Stimulated activated CD8-positive, alpha-beta memory T cell treated with anti-CD3 and anti-CD28 coated beads, Interleukin-15, amount 100 ng/mL, for 24 hours (primary cell): ENCODE results near the gene MOB3B.
A peak's percentile ranks its signal among the peaks of the same experiment; 100 is the strongest.

ENCODE experiments used
- DNase-seq: peaks from one replicate; pipeline ENCODE4 v3.0.0-alpha.2; 2020; ENCODE audit warnings: low read depth

The MOB3B gene

DNA sequence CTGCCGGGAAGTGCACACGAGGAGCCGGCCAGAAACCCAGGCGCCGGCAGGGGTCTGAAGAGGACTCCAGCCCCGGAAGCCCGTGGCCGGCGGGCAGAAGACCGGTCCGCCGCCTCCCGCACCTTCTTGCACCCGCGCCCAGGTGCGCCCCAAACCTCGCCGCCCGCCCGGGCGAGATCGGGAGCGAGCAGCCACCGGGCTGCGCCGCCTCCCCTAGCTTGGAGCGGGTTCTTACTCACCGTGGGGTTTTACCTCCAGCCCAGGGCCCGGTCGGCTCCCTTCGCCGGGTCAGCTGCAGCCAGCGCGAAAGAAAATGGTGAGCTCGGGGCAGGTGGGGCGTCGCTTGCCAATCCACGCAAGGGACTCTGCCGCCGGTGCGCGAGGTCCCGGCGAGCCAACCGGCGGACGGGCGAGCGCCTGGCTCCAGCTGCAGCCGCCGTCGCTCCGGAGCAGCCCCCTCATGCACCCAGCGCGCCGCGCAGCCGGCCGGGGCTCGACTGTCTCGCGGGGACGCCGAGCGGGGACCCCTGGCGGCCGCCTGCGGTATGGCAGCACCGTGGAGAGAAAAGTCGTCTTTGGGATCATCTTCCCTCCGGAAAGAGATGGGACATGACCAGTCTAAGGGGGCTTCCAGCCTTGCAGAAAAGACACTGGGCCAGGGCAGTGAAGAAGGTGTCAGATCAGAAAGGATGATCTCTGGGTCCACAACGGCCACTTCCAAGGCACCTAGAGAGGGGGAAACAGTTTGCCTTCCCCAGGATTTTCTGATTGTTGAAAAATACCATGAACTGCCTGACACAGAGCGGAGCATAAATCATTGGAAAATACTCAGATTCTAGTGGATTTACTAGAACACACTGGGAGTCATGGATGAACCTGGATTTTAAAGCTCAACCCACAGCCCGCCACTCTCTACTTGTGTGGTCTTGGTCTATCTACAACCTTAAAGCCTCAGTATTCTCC is at the start of gene MOB3B:
TSS of gene MOB3B (minus strand) at position 499 of the 963 bp plus-strand sequence. CDS start 74,264 bp downstream, outside the sequence.
- peak; percentile 63 for DNase-seq

DNA sequence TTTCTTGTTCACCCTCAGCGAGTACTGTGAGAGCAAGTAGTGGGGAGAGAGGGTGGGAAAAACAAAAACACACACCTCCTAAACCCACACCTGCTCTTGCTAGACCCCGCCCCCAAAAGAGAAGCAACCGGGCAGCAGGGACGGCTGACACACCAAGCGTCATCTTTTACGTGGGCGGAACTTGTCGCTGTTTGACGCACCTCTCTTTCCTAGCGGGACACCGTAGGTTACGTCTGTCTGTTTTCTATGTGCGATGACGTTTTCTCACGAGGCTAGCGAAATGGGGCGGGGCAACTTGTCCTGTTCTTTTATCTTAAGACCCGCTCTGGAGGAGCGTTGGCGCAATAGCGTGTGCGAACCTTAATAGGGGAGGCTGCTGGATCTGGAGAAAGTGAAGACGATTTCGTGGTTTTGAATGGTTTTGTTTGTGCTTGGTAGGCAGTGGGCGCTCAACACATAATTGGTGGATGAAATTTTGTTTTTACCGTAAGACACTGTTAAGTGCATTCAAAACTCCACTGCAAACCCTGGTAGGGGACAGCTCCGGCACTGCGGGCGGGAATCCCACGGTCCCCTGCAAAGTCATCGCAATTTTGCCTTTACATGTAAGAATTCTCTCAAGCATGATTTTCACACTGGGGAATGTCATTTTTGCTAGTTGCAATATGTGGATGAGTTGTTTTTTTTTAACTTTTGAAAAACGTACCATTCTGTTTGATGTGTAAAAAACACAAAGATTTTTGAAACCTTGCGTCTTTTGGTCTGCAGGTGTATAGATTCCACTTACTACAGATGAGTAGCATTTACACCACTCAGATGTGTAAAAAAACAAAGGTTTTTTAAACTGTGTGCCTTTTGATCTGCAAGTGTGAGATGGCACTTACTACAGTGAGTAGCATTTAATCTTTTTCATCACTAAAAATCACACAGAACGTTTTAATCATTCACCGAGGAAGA is 44.3 kb upstream of the MOB3B start:
- peak; percentile 70 for DNase-seq

- DNase-seq: peak; percentile 86
These were observed 43.5 kb upstream of the MOB3B start, which contains the start of gene C9orf72 for GRCh38 chr9:27572918-27573633. Gene C9orf72 (minus strand): TSS chr9:27573481. CDS start chr9:27567120, 6,361 bp downstream.

DNA sequence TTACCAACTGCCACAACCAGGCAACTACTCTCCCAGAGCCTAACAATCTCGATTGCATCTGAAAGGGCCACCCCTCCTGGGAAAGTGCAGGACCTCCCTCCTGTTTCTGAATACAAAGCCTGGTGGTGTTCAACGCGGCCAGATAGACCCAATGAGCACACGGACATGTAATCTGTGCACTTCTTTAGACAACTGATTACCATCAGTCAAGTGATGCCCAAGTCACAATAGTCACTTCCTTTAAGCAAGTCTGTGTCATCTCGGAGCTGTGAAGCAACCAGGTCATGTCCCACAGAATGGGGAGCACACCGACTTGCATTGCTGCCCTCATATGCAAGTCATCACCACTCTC is 42.9 kb upstream of the MOB3B start:
- DNase-seq: no peak

DNA sequence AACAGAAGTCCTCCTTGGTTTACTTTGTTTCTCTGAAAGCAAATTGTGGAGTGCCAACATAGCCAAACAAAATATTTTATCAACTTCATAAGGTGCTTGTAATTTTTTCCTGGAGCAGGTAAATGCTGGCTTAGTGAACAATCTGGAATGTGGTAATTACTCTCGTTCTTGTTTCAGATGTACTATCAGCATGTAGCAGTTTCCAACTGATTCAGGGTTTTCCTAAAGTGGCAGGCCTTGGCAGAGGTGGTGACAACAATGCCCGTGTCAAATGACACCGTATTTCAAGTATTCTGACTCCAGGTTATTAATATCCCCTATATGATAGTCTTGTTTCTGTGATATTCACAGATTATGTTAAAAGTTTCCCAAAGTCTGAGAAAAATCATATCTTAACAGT is 42.4 kb upstream of the MOB3B start:
- no peak for DNase-seq

DNA sequence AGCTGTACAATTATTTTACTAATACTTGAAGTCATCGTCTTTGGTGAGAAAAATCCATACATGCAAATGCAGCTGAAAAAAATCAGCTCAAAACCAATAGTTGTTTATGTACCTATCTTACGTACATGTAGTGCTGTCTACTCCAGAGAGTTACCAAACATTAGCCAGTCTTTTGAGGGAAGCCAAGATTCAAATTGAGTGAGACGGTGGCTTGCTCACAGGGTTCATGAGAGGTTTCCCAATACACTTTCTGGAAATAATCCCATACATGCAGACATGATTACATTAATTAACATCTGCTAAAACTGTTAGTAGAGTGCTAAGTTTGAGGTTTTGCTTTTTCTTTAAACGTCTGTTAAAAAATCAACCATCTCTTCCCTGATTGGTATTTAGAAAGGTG is 41.4 kb upstream of the MOB3B start:
- no peak for DNase-seq

DNA sequence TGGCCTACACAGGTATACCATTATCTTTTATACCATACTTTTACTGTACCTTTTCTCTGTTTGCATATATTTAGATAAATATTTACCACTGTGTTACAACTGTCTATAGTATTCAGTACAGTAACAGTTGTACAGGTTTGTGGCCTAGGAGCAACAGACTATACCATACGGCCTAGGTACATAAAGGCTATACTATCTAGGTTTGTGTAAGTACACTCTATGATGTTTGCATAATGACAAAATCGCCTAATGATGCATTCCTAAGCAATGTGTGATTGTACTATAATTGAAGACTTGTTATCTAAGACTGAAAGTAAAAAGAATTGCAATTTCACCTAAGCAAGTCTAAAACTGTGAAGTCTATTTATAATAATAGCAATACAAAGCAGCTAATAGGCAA is 39.8 kb upstream of the MOB3B start:
- no peak for DNase-seq

- DNase-seq: no peak
These were observed 36.5 kb upstream of the MOB3B start for GRCh38 chr9:27566118-27566517.

DNA sequence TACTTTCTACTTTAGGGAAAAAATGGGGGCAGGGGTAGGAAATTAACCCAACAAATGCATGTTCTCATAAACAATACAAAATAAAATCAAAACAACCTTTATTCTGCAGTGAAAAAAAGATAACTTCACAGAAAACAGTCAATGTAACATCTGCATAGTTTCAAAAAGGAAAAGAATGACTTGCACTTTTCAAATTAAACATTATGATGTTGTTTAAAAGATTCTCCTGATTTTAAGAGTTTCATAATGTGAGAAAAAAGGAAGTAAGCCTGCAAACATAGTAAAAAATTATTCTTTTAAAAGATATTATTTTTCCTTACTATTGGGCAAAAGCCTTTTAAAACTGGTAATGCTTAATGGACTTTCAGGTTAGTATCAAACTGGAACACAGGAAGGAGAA is 36.1 kb upstream of the MOB3B start:
- no peak for DNase-seq

- DNase-seq: no peak
These were observed 35.1 kb upstream of the MOB3B start for GRCh38 chr9:27564670-27565069.

DNA sequence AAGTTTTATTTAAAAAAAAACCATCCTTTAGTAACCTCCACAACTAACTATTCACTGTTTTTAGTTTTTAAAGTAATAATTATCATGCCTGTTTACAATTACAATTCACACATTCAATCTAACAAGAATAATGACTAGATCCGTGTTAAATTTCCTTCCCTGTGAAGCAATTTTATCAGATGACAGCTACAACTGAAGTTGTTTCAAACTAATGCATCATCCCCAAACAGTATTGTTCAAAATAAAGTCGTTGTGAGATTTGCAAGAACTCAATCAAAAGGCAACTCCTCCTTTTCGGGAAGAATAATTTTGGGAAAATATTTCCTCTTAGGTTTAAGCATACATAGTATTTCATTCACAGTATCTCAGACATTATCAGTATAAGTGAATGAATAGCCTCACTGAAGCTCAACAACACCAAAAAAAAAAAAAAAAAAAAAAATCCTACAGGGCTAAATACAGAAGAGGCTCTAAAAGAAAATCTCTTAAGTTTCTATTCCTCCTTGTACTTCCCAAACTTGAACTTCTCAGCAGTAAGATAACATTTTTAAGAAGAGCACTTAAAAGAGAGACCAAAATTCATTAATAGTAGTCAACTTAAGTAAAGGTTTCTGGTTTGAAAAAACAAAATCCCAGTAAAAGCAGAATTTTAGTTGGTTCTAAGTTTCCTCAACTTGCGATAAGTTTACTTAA is 34.3 kb upstream of the MOB3B start:
- DNase-seq: no peak

DNA sequence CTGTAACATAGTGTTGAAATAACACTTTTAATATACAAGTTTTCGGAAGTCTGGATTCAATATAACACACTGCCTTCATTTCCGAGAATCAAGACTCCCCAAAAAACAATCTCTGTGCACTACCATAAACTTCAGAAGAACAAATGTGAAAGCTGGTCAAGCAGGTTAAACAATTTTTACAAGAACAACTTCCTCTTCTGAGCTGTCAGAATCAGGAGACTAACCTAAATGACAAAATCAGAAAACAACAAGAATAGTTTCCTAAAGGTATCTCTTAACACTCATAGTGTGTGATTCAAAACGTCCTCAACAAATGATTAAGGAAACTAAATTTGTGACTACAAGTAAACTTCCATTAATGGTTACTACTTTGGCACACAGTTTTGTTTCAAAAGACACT is 32.1 kb upstream of the MOB3B start:
- no peak for DNase-seq

GRCh38 chr9:27560457-27560856 is 30.8 kb upstream of the MOB3B start:
- no peak for DNase-seq

GRCh38 chr9:27558307-27558706 is 28.7 kb upstream of the MOB3B start:
- no peak for DNase-seq

- no peak for DNase-seq
These were observed 26.9 kb upstream of the MOB3B start for GRCh38 chr9:27556470-27556869.

DNA sequence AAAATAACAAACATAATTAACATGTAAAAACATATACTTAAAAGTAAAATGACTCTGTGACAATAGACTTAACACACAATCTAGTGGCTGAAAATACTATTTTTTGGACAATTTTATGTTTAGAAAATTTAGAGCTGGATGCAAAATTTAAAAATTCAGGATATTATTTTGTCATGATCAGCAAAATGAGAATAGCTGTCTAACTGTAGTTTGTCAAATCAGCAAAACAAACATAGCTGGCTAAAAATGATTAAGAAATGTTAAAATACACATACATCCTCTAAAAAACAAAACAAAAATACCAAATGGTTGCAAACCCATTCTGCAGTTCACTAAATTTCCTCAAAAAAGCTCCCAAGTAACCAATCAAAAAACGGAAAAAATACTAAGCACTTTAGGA is 25.1 kb upstream of the MOB3B start:
- no peak for DNase-seq

DNA sequence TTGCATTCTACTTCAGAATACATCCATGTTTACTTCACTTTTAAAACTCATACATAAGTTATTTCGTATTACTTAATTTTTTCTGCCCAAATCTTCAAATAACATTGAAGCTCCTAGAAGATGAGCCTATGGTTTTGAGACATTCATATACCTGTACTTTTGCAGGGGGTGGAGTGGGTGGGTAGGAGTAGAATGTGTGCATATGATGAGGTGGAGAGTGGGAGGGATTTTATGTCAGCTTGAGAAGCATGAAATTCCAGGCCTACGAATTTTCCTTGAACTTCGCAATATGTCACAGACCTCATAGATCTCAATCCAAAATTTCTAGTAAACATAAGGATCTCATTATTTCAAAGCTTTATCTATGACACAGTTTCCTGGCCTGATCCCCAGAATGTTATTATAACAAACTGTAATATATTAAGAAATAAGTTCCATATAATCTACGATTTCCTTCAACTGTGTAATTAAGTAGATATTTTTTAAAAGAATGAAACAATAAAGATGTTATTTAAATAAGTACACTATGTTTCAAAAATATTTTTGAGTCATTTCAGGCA is 19.7 kb upstream of the MOB3B start:
- no peak for DNase-seq

- DNase-seq: no peak
These were observed 18.6 kb upstream of the MOB3B start for GRCh38 chr9:27548055-27548741.

- DNase-seq: no peak
These were observed 15.9 kb upstream of the MOB3B start for GRCh38 chr9:27545471-27545870.

GRCh38 chr9:27542508-27542907 is 12.9 kb upstream of the MOB3B start:
- DNase-seq: no peak
